OCI-LY3 (cell line): Measurements from ENCODE around the gene SAMD8.

Source experiments
- CTCF ChIP-seq: fragments of 200-600, 300-600 bp; sonication (generic); IDR thresholded peaks from 2 replicates; pipeline ENCODE4 v1.5.1; 2014; ENCODE audit warnings: antibody characterized with exemption, low read length, low read depth
- EZH2phosphoT487 ChIP-seq: fragments of 200-600 bp; shearing (Covaris generic); IDR thresholded peaks from 2 replicates; pipeline ENCODE4 v1.6.1; 2018; ENCODE audit warnings: antibody characterized with exemption, mixed run types, low read depth

- TF ChIP-seq CTCF (no peak), EZH2phosphoT487 (no peak)
These were observed 39.2 kb downstream of the SAMD8 start for GRCh38 chr10:75150656-75151055.
